ENCODE measurements around the gene ARHGEF37.

The ARHGEF37 gene

DNA sequence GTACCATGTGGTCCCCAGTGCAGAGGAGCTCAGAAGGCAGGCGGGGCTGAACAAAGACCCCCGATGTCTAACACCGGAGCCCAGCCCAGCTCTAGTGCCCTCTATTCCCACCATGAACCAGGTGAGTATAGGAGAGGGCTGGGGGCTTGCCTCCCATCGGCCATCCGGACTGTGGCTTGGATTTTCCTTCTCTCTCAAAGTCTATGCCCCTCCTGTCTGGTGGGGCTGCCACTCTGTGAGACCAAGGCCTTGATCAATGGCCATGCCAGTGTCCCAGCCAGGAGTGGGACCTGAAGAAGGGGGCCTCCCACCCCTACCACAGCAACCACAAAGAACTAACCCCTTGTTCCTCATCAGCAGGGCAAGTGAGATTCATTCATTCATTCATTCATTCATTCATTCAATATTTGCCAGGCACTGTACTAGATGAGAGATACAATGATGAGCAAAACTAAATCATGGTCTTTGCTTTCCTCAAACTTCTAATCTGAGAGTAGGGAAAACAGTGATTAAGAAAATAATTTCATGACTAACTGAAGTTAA lies 47.6 kb downstream of the ARHGEF37 start:
- TF ChIP-seq EZH2phosphoT487 (IDR thresholded peaks at IDR 0.05; ENCODE audit: low read depth) = no peak
- TF ChIP-seq CTCF (IDR thresholded peaks at IDR 0.05; ENCODE audit: low read depth, low read length) = no peak
- Histone ChIP-seq H3K79me2 (ENCODE audit: low read length) (no peaks in the 10 kb centered on the region), H4K20me1 (ENCODE audit: insufficient read depth, low read length) (no peaks in the 10 kb centered on the region), H3K36me3 (replicated peaks; ENCODE audit: low read depth, low read length) (no peaks in the 10 kb centered on the region), H3K9me3 (ENCODE audit: insufficient read depth, low read length) (no peaks in the 10 kb centered on the region), H3K4me2 (ENCODE audit: low read length) (no peak overlapping the region), H3K27me3 (ENCODE audit: low read depth, low read length) (no peaks in the 10 kb centered on the region), H2AFZ (ENCODE audit: low read depth, low read length) (no peak overlapping the region), H3K4me1 (ENCODE audit: low read length) (peaks cover 13% of the 10 kb centered on the region), H3K4me3 (ENCODE audit: low read length) (no peak overlapping the region), H3K9ac (ENCODE audit: low read length) (no peak overlapping the region), H3K27ac (ENCODE audit: low read length) (no peak overlapping the region)

GRCh38 chr5:149629421-149629820 lies 48.1 kb downstream of the ARHGEF37 start:
- no peaks in the 10 kb centered on the region for H3K79me2 ChIP-seq (ENCODE audit: low read length)
- no peaks in the 10 kb centered on the region for H3K27me3 ChIP-seq (ENCODE audit: low read depth, low read length)
- H3K9me3 ChIP-seq (ENCODE audit: insufficient read depth, low read length) = no peaks in the 10 kb centered on the region
- no peak overlapping the region for H3K4me3 ChIP-seq (ENCODE audit: low read length)
- H3K27ac ChIP-seq (ENCODE audit: low read length) = no peak overlapping the region
- no peak overlapping the region for H3K4me2 ChIP-seq (ENCODE audit: low read length)
- H3K4me1 ChIP-seq (ENCODE audit: low read length) = peaks cover 13% of the 10 kb centered on the region
- H4K20me1 ChIP-seq (ENCODE audit: insufficient read depth, low read length) = no peaks in the 10 kb centered on the region
- no peak overlapping the region for H2AFZ ChIP-seq (ENCODE audit: low read depth, low read length)
- H3K36me3 ChIP-seq (replicated peaks; ENCODE audit: low read depth, low read length) = no peaks in the 10 kb centered on the region
- no peak for TF ChIP-seq EZH2phosphoT487 (IDR thresholded peaks at IDR 0.05; ENCODE audit: low read depth)
- H3K9ac ChIP-seq (ENCODE audit: low read length) = no peak overlapping the region

- TF ChIP-seq CTCF (IDR thresholded peaks at IDR 0.05; ENCODE audit: low read depth, low read length) = no peak
- TF ChIP-seq EZH2phosphoT487 (IDR thresholded peaks at IDR 0.05; ENCODE audit: low read depth) = no peak
- no peak overlapping the region for H3K9ac ChIP-seq (ENCODE audit: low read length)
- no peaks in the 10 kb centered on the region for H3K9me3 ChIP-seq (ENCODE audit: insufficient read depth, low read length)
- no peaks in the 10 kb centered on the region for H3K27me3 ChIP-seq (ENCODE audit: low read depth, low read length)
- H4K20me1 ChIP-seq (ENCODE audit: insufficient read depth, low read length) = no peaks in the 10 kb centered on the region
- peaks cover 13% of the 10 kb centered on the region for H3K4me1 ChIP-seq (ENCODE audit: low read length)
- no peak overlapping the region for H2AFZ ChIP-seq (ENCODE audit: low read depth, low read length)
- no peaks in the 10 kb centered on the region for H3K36me3 ChIP-seq (replicated peaks; ENCODE audit: low read depth, low read length)
- no peak overlapping the region for H3K4me3 ChIP-seq (ENCODE audit: low read length)
- no peak overlapping the region for H3K27ac ChIP-seq (ENCODE audit: low read length)
- no peak overlapping the region for H3K4me2 ChIP-seq (ENCODE audit: low read length)
- no peaks in the 10 kb centered on the region for H3K79me2 ChIP-seq (ENCODE audit: low read length)
Measured at GRCh38 chr5:149630337-149630736, 49.0 kb downstream of the ARHGEF37 start.

DNA sequence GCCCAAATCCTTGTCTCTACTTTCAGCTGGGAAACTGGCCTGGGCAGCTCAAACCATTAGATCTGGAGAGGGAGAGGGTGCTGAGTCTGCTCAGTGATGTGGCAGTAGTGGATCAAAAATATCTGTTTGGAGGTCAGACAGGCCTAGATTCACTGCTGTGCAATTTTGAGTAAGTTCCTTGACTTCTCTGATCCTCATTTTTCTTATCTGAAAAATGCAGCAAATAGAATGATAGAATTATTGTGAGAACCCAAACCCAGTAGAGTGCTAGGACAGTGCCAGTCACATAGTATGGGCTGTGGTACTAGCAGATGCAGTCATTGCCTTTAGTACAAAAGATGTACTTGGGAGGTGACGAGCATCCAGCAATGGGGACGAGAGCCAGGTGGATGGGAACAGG lies 50.2 kb downstream of the ARHGEF37 start:
- no peak overlapping the region for H2AFZ ChIP-seq (ENCODE audit: low read depth, low read length)

More for the DNA sequence above, 50.2 kb downstream of the ARHGEF37 start:
- Histone ChIP-seq H3K27ac (ENCODE audit: low read length) (no peak overlapping the region), H3K27me3 (ENCODE audit: low read depth, low read length) (no peaks in the 10 kb centered on the region), H3K4me2 (ENCODE audit: low read length) (no peak overlapping the region), H3K36me3 (replicated peaks; ENCODE audit: low read depth, low read length) (no peaks in the 10 kb centered on the region), H3K4me3 (ENCODE audit: low read length) (no peak overlapping the region), H4K20me1 (ENCODE audit: insufficient read depth, low read length) (no peaks in the 10 kb centered on the region), H3K79me2 (ENCODE audit: low read length) (no peaks in the 10 kb centered on the region), H3K9ac (ENCODE audit: low read length) (no peak overlapping the region), H3K4me1 (ENCODE audit: low read length) (peaks cover 13% of the 10 kb centered on the region), H3K9me3 (ENCODE audit: insufficient read depth, low read length) (no peaks in the 10 kb centered on the region)
- no peak for TF ChIP-seq EZH2phosphoT487 (IDR thresholded peaks at IDR 0.05; ENCODE audit: low read depth)
- no peak for TF ChIP-seq CTCF (IDR thresholded peaks at IDR 0.05; ENCODE audit: low read depth, low read length)
